Neural progenitor cell (in vitro differentiated cells): ENCODE data around the gene TSC2.

Experiments used
- EZH2 ChIP-seq: fragments of 200-600 bp; sonication (generic); IDR thresholded peaks from 2 replicates; pipeline ENCODE4 v1.6.1; 2017; ENCODE audit warnings: antibody characterized with exemption, mild to moderate bottlenecking, moderate library complexity
- TF ChIP-seq, protein P1 (sequence below): fragments of 200-600 bp; sonication (generic); IDR thresholded peaks from 2 replicates; pipeline ENCODE4 v1.5.1; 2017; ENCODE audit warnings: antibody characterized with exemption, mild to moderate bottlenecking

DNA sequence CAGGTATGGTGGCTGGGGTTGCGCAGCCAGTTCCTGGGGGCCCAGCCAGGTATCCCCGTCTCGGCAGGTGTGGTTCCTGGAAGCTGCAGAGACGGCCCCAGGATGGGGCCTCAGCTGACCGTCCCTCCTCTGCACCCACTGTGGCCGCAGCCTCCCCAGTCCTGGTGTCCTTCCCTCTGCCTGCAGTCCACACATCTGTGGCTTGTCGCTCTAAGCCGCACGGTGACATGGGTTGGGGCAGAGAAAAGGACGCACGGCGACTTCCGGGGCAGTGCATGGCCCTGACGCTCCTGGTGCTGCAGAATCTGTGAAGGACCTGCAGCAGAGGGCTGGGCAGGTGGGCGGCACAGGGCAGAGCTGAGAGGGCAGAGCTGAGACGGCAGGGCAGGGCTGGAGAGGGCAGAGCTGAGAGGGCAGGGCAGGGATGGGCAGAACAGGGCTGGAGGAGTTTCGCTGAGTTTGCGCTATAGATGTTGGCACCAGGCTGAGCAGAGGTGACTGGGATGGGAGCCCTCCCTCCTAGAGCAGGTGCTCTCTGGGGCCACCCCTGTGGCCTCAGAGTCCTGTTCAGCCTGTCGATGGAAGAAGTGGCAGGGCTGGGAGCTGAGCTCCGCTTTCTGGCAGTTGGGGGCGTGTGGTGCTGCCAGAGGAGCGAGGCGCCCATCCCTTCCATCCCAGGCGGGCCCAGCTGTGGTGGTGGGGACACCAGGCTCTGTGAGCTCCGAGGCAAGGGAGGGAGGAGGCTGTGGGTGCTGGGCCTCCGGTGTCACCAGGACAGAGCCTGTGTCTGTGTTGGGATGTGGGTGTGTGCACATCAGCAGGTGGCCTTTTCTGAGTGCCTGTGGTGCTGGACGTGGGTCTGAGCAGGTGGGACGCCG lies 23.0 kb downstream of the TSC2 start:
- no peak for TF ChIP-seq EZH2
- TF ChIP-seq, protein P1, sequence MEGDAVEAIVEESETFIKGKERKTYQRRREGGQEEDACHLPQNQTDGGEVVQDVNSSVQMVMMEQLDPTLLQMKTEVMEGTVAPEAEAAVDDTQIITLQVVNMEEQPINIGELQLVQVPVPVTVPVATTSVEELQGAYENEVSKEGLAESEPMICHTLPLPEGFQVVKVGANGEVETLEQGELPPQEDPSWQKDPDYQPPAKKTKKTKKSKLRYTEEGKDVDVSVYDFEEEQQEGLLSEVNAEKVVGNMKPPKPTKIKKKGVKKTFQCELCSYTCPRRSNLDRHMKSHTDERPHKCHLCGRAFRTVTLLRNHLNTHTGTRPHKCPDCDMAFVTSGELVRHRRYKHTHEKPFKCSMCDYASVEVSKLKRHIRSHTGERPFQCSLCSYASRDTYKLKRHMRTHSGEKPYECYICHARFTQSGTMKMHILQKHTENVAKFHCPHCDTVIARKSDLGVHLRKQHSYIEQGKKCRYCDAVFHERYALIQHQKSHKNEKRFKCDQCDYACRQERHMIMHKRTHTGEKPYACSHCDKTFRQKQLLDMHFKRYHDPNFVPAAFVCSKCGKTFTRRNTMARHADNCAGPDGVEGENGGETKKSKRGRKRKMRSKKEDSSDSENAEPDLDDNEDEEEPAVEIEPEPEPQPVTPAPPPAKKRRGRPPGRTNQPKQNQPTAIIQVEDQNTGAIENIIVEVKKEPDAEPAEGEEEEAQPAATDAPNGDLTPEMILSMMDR: no peak
